NCI-H748 (cell line): ENCODE results near the gene SMC5.
"Not testable (repeated sequence)": the region's sequence is repeated elsewhere in the genome, so short reads cannot be mapped to it uniquely, and the experiment has no call there.

Experiments
- DNase-seq: peaks from one replicate; lab custom pipeline; 2025; ENCODE audit not compliant: unreplicated experiment; lab: John Stamatoyannopoulos, UW

SMC5 gene

DNA sequence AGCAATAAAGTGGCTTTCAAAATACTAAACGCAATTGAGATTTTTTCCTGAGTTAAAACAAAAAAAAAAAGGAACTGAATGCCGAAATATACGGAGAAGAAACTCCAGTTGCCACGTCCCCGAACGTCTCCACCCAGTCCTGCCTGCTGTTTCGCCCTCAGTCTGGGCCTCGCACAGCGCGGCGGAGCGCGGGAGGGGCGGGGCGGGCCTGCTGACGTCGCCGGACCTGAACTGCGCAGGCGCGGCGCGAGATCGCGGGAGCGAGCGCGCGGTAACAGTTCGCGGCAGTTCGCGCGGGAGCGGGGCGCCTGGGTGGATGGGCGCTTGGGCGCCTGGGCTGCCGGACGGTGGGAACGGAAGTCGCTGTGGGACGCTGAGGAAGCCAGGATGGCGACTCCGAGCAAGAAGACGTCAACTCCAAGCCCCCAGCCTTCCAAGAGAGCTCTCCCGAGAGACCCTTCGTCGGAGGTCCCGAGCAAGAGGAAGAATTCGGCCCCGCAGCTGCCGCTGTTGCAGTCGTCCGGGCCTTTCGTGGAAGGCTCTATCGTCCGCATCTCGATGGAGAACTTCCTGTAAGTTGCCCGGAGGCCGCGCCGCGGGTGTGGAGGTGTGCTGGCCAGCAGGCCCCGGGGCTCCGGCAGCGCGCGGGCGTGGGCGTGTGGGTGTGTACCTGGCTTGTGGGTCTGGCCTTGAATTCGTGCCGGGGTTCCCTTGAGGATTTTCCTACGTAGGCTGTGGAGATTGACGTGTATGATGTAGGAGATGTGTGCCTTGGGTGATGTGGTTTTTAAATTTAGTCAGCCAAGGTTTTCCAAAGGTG, at the start of gene SMC5:
SMC5 (plus strand) TSS at position 287 of the 820 bp plus-strand sequence; CDS start at position 388, 101 bp downstream.
- peak; percentile 93 for DNase-seq

DNA sequence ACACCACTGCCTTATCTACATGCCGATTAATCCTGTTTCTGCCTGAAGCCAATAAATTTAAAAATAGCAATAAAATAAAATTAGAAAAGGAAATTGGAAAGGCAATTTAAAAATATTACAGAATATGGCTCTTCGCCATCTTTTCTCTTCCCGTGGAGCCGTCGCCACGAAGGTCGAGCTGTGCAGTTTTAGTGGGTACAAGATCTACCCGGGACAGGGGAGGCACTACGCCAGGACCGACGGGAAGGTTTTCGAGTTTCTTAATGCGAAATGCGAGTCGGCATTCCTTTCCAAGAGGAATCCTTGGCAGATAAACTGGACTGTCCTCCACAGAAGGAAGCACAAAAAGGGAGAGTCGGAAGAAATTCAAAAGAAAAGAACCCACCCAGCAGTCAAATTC, 41.7 kb upstream of the SMC5 start:
- DNase-seq: no peak

DNA sequence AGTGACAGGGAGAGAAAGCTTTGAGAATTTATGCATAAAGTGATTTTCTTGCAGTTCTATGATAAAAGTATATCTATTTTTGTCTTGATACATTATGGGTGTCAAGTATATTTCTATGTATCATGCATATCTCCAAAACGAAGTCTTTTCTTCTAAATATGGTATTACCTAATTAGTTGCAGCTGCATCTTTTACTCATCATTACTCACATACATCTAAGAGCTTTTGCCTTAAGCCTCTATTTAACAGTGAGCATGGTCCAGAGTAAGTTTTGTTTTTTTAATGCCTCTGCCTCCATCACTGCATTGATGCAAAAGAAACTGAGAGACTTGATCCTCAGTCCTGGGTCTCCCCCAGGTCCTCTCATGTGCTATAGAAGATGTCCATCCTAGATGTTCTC, 40.0 kb upstream of the SMC5 start:
- DNase-seq: no peak

DNA sequence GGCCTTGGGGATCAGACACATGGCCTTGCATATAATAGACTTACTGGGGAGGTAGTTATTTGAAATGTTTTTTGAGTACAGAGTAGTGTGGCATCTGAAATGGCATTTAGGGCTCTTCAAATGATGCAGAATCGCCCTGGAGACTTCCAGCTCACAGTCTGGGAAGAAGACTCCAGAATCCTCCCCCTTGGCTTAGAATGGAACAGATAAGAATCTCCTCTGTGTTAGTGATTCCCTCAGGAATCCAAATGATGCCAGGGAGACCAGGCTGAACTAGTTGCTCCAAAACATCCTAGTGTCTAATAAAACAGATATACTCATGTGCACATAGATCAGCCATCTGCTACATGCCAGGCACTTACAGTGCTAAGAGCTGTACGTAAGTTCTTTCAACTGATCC, 38.6 kb upstream of the SMC5 start:
- no peak for DNase-seq

DNA sequence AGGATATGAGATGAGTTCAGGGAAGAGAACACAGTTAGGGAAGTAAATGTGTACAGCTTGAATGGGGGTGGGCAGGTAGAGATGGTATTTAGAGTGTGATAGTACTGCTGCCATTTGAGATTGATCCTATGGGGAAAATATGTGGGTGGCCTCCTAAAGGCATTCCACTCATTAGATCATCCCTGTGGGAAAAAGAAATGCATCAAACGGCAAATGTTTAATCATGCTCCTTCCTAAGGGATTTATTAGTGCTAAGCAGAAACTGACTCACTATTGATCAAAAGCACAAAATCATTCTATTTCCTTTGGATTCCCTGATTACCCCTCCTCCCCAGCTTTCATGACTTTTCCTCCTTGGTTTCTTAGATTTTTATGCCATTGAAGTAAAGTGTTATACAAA, 36.4 kb upstream of the SMC5 start:
- DNase-seq: no peak

DNA sequence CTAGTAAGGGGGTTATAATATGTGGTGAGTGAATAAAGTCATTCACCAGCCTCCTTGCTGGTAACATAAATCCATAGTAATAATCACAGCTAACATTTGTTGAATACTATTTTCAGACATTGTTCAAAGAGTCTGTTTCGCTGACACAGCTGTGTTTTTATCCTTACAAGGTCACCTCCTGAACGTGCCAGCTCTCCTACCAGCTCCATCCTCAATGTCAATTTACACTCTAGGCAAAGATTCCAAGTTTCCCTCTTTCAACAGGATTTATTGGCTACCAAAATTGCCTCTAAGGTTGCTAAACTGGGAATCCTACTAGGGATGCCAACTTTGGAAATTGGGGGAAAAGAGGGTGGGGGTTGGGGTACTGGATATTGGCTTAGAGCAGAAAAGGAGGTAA, 30.7 kb upstream of the SMC5 start:
- DNase-seq: peak; percentile 41

DNA sequence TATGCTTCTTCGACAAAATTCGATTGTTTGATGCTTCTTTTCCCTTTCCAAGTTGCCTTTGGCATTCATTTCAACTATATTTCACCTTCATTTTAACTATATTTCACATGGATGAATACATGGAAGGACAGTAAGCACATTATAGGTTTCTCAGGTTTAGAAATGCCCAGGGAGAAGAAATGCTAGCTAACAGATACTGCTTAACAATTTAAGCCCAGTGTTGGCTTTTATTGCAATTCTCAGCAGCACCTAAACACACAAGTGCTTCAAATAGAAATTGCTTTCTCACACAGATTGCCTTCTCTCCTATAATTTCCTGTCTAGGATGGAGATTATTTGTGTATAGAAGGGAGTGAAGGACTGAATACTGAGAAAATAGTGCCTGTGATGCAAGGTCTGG, 30.2 kb upstream of the SMC5 start:
- peak; percentile 66 for DNase-seq

DNA sequence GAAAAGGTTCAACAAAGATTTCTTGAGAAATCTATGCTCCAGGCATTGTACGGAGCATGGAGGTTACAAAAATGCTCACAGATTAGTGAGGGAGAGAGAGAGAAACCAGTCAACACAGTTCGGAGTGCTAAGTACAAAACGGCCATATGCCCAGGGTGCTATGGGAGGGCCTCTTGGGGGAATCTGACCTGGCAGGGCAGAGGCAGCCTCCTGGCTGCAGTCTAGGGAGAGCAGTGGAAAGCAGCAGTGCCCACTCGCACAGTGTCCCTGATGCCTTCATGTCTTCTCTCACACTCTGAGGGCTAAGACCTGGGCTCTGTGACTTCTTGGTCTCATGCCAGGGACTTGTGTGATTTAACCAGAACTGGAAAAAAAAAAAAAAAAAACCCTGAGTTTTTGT, 29.8 kb upstream of the SMC5 start:
- peak; percentile 73 for DNase-seq

DNA sequence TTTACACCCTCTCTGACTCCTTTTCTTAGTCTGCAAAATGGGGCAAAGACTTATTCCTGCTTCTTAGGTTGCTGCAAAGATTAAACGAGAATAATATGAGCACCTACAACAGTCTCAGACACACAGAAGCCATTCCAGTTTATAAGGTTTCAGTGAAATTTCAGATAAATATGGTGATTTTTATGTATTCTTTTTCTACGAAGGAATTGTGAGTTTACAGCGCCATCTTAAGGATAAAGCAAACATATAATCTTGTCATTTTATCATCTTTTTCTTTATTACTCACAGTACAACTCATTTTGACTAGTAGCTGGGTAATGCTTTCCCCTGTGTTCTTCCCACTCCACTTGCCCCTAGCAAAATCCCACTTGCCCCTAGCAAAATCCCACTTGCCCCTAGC, 29.2 kb upstream of the SMC5 start:
- DNase-seq: peak; percentile 66

DNA sequence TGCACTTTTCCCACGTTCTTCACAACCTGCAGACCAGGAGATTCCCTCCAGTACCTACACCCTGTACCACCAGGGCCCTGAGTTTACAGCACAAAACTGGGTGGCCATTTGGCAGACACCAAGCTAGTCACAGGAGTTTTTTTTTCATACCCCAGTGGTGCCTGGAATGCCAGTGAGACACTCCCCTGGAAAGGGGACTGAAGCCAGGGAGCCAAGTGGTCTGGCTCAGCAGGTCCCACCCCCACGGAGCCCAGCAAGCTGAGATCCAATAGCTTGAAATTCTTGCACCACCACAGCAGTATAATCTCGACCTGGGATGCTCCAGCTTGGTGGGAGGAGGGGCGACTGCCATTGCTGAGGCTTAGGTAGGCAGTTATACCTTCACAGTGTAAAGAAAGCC, 26.3 kb upstream of the SMC5 start:
- DNase-seq: no peak

DNA sequence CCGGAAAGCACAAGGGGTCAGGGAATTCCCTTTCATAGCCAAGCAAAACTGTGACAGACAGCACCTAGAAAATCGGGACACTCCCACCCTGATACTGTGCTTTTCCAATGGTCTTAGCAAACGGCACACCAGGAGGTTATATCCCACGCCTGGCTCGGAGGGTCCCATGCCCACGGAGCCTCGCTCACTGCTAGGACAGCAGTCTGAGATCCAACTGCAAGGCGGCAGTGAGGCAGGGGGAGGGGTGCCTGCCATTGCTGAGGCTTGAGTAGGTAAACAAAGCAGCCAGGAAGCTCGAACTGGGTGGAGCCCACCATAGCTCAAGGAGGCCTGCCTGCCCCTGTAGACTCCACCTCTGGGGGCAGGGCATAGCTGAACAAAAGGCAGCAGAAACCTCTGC, 24.6 kb upstream of the SMC5 start:
- peak; percentile 20 for DNase-seq

DNA sequence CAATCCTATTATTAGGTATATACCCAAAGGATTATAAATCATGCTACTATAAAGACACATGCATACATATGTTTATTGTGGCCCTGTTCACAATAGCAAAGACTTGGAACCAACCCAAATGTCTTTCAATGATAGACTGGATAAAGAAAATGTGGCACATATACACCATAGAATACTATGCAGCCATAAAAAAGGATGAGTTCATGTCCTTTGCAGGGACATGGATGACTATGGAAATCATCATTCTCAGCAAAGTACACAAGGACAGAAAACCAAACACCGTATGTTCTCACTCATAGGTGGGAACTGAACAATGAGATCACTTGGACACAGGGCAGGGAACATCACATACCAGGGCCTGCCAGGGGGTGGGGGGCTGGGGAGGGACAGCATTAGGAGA, 12.8 kb upstream of the SMC5 start:
- not testable (repeated sequence) for DNase-seq

DNA sequence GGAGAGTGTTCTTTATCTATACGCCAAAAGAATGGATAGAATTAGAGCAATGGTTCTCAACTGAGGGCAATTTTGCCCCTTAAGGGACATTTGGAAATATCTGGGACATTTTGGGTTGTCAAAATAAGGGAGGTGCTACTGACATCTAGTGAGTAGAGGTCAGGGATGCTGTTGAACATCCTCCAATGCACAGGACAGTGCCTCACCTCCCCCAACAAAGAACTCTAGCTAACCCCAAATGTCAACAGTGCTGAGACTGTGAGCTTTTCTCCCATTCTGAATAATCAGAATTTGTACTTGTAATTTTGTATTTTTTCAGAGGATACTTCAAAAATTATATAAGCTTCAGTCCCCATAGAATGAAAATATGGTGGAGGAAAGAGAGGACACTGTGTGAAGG, 8.6 kb upstream of the SMC5 start:
- no peak for DNase-seq

DNA sequence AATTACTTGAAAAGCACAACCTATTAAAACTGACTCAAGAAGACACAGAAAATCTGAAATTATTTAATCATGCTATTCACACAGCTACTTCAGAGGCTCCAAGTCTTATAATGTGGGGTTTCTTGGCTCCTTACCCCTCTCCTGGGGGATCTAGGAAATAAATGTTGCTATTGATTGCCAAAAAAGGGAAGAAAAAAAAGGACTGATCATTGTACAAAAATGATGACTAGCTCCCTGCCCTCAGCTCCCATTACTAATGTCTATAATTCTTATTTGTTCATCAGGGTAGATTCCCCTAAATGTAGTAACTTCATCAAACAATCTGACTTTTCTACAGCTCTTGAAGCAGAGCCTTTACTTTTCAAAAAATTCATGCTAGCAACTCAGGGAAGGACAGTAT, 3.3 kb upstream of the SMC5 start:
- DNase-seq: no peak

DNA sequence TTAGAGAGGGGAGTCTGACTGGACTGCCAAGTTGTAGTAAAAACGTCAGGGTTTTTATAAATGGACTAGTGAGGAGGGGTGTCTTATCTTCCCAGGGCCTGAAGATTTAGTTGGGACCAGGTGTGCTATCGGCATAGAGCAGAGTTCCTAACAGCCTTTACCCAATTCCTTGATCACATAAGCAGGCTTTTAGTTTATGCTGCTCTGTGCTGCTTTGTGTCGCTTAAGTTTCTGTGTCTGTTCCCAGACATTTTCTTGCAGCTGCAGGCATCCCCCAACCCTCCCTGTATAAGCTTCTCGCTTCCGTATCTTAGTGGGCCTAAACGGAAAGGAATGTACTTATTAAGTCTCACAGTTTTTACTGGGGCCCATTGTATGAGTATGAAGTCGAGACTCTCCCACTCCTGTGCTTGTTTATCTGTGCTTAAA, 2.6 kb upstream of the SMC5 start:
- DNase-seq: no peak

DNA sequence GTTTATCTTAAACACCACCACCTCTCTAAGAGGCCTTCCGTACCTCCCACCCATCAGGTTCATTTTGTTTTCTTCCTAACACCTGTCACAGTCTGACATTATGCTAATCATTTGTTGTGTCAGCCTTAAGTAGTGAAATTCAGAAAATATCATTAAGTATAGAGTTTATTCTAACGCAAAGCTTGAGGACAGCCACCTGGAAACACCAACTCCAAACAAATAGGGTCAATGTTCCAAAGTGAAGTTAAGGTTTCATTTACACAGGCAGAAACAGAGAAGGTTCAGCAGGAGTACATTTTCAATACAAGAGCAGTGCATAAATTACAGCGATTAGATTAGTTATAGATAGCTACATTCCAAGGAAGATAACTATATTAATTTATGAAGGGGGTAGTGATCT, 1.3 kb upstream of the SMC5 start:
- DNase-seq: no peak

DNA sequence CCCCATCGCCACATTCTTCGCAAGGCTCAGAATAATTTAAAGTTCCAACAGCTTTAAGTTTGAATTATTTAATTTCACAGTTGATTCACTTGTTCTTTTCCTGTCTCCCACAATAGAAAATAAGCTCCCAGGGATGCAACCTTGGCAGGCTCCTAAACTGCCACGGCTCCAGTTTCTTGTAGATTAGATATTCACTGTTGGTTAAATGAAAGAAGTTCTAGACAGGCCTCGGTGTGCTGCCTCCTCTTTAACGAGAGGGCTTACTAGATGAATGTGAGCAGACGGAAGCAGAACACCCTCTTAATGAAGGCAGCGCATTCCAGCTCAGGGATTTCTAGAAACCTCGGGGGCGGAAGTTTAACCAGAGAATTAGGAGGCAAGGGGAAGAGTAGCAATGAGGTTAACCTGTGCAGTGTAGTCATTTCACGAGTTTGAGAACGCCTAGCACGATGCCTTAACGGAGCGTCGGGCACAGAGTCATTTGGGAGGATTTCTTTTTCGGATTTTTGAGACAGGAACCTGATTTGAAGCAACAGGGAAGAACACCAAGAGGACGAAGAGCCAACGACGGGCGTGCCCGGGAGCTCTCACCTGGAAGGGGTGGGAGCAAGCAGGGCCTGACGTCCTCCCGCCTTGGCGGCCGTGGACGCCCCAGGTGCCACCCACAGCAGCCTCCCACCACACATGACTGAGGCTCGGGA, 637 bp upstream of the SMC5 start:
- peak; percentile 89 for DNase-seq

DNA sequence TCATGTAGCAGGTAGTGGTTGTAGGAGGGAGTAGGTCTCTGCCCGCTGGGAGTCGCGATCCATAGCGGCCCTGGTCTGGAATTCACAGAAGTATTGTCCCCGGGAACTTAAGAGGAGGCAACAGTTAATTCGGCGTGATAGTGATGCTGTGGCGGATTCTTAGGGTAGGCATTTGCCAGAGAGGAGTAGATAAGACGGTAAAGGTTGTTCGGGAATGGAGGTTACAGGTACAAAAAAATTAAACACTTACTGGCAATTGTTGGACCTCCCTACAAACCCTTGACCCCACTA, 679 bp downstream of the SMC5 start:
- no peak for DNase-seq

DNA sequence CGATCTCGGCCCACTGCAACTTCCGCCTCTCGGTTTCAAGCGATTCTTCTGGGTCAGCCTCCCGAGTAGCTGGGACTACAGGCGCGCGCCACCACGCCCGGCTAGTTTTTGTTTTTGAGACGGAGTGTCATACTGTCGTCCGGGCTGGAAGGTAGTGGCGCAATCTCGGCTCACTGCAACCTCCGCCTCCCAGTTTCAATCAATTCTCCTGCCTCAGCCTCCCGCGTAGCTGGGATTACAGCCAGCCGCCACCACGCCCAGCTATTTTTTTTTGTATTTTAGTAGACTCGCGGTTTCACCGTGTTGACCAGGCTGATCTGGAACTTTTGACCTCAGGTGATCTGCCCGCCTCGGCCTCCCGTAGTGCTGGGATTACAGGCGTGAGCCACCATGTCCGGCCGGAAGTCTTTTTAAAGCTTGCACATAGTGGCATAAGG, 1.2 kb downstream of the SMC5 start:
- DNase-seq: no peak

DNA sequence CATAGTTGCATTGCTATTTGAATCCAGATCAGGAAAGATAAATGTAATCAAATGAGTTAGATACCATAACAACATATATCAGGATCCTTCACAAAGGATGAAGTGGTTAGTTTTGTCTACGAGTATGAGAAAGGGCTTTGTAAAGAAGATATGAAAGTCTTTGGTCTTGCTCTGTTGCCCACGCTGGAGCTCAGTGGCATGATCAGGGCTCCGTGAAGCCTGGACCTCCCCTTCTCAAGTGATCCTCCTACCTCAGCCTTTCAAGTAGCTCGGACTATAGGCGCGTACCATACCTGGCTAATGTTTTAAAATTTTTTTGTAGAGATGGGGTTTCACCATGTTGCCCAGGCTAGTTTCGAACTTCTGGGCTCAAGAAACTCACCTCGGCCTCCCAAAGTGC, 1.8 kb downstream of the SMC5 start:
- DNase-seq: no peak

DNA sequence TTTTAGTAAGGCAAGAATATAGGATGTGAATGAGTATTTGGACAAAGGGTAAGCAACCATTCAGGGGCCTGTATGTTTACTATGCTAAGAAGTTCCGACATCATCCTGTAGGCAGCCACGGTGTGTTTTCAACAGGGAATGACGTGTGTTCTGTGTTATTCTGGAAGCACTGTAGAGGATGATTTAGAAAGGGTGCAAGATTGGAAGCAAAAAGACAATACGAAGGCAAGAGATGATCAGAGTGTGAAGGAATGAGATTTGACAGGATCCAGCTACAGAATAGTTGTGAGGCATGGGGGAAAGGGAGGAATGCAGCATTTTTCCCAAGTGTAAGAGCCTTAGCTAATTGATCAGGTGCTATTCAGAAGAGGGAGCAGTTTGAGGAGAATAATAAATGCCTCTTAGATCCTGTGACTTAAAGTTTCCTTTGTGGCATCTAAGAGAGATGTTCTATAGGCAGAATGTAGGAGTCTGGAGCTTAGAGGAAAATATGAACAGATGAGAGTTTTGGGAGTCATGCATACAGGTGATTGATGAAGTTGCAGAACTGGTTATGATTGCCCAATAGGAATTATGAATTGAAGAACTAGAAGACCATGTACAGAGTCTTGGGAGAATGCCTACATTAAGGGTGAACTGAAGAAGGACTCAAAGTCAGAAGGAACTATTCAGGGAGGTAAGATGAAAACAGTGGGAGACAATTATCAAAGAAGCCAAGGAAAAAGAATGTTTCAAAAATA, 2.5 kb downstream of the SMC5 start:
- DNase-seq: no peak

DNA sequence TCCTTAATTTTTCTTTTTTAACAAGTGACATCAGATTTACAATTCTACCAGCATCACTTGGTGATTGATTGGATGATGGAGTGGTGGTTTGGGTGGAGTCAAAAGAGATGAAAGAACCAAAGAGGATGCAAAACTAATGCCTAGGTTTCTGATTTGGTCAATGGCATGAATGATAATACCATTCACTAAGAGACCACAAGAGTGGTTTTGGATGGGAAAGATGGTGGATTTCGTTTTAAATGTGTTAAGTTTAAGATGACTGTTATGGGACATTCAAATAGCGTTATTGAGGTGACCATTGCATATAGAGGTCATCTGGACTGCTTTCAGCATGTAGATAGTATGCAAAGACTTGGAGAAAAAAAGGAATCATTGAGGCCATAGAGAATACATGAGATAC, 3.6 kb downstream of the SMC5 start:
- no peak for DNase-seq
